ENCODE measurements around the gene NAPB.

GRCh38 chr20:23419995-23420901 lies 1.0 kb downstream of the NAPB start:
- no peak for TF ChIP-seq CTCF (IDR thresholded peaks at IDR 0.05)
- TF ChIP-seq ZFX (IDR thresholded peaks at IDR 0.05; ENCODE audit: borderline replicate concordance): no peak

Measured in 22Rv1 (cell line).